ENCODE data around the gene CNOT2. TPM values are rescaled to one million over a fixed set of nuclear protein-coding genes. Genes with fewer than 3 reads are reported as not detected.

Gene CNOT2
- total RNA-seq, 4 donors from 2014 or later, result 64.1 to 107 (median 71.6) TPM

DNA sequence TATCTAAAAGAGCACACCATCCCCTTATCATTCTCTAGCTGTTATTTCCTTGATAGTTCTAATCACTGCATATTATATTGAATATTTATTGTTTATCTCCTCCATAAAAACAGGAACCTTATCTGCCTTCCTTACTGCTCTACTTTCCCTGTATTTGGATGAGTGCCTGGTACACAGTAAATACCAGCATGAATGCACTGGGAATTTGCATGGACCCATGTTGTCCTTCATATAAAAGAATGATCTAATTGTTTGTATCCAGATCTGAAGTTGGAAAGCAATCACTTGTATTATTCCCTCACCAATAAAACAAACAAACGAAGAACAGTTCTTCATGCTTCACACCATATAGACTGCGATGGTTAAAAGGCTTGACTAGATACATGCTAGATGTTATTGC, 15.3 kb upstream of the CNOT2 start:
- TF ChIP-seq, protein P1, sequence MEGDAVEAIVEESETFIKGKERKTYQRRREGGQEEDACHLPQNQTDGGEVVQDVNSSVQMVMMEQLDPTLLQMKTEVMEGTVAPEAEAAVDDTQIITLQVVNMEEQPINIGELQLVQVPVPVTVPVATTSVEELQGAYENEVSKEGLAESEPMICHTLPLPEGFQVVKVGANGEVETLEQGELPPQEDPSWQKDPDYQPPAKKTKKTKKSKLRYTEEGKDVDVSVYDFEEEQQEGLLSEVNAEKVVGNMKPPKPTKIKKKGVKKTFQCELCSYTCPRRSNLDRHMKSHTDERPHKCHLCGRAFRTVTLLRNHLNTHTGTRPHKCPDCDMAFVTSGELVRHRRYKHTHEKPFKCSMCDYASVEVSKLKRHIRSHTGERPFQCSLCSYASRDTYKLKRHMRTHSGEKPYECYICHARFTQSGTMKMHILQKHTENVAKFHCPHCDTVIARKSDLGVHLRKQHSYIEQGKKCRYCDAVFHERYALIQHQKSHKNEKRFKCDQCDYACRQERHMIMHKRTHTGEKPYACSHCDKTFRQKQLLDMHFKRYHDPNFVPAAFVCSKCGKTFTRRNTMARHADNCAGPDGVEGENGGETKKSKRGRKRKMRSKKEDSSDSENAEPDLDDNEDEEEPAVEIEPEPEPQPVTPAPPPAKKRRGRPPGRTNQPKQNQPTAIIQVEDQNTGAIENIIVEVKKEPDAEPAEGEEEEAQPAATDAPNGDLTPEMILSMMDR (IDR thresholded peaks at IDR 0.05 in 4 of 5, conservative IDR thresholded peaks at IDR 0.05 in 1 of 5), result no peak
- TF ChIP-seq POLR2A (IDR thresholded peaks at IDR 0.05), result no peak
- Histone ChIP-seq H3K4me3 (no peak overlapping the region), H3K27ac (no peak overlapping the region), H3K36me3 (no peaks in the 10 kb centered on the region), H3K4me1 (no peaks in the 10 kb centered on the region), H3K9me3 (no peaks in the 10 kb centered on the region), H3K27me3 (no peaks in the 10 kb centered on the region)
- no peak for DNase-seq
- intact Hi-C loops (cut with DNase I; ENCODE audit: low total_unique reads), result no loop called here
- in situ Hi-C loops (cut with MboI; ENCODE audit: low sequenced_read_pairs in 4 of 4), result no loop called here
- ATAC-seq, result no peak

DNA sequence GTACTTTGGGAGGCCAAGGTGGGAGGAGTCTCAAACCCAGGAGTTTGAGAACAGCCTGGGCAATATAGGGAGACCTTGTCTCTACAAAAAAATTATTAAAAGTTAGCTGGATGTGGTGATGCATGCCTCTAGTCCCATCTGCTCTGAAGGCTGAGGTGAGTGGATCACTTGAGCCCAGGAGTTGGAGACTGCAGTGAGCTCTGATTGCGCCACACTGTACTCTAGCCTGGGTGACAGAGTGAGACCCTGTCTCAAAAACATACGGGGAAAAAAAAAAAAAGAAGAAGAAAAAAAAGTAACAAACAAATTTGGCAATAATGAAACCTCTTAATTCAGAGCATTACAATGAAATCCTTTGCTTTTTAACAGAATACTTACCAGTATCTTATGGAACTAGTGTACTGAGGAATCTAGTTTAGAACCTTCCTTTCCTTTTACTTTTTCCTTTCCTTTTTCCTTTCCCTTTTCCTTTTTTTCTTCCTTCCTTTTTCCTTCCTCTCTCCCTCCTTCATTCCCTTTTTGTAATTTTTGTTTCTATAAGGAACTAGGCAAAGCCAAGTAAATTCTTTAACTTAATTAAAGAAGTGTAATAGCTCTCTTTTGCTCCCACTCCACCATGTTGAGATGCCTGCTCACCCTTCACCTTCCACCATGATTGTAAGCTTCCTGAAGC, 12.2 kb upstream of the CNOT2 start:
- Histone ChIP-seq H3K27ac (no peak overlapping the region), H3K9me3 (no peaks in the 10 kb centered on the region), H3K27me3 (no peaks in the 10 kb centered on the region), H3K4me1 (no peaks in the 10 kb centered on the region), H3K4me3 (no peak overlapping the region), H3K36me3 (no peaks in the 10 kb centered on the region)
- in situ Hi-C loops (cut with MboI; ENCODE audit: low sequenced_read_pairs in 4 of 4) (no loop called here), intact Hi-C loops (cut with DNase I; ENCODE audit: low total_unique reads) (no loop called here)
- no peak for DNase-seq
- ATAC-seq, result no peak
- no peak for TF ChIP-seq POLR2A (IDR thresholded peaks at IDR 0.05)
- TF ChIP-seq, protein P1 (IDR thresholded peaks at IDR 0.05 in 4 of 5, conservative IDR thresholded peaks at IDR 0.05 in 1 of 5), result no peak

DNA sequence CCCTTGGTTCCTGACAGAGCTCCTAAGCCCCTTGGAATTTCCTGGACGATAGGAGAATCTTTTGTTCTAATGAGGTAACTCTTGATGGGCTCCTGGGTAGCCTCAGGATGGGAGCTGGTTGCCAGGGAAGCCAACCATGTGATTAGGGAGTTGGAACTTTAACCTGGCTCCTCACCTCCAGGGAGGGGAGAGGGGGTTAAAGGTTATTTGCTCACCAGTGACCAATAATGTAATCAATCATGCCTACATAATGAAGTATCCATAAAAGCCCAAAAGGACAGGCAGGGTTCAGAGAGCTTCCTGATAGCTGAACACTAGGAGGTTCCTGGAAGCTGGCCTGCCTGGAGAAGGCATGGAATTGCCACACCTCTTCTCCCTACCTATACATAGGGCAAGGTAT, 6.2 kb upstream of the CNOT2 start:
- in situ Hi-C loops (cut with MboI; ENCODE audit: low sequenced_read_pairs in 4 of 4), result no loop called here

DNA sequence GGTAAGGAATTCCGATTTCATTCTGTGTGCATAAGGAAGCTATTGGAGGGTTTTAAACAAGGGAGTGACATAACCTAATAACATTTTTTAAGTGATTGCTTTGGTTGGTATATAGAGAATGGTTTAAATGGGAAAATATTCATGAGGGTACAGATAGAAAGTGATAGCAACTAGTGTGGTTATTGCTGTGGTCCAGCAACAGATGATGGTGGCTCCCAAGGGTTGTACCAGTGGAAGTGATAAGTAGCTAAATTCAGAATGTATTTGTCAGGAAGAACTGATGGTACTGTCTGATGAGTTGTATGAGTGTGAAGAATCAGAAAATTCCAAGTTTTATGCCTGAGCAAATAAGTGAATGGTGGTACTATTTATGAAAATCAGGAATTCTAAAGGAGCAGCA, 2.6 kb upstream of the CNOT2 start:
- Histone ChIP-seq H3K27me3 (no peaks in the 10 kb centered on the region), H3K9me3 (no peaks in the 10 kb centered on the region), H3K36me3 (peaks cover 0 to 29% of the 10 kb centered on the region in 2 donors), H3K4me3 (no peak overlapping the region), H3K27ac (no peak overlapping the region), H3K4me1 (peaks cover 22 to 23% of the 10 kb centered on the region in 2 donors)
- intact Hi-C loops (cut with DNase I; ENCODE audit: low total_unique reads) (loop anchor here (5.0 to 10.0 kb wide), 4 partner anchors 74 to 1604 kb away; partner anchors contain the start of genes KCNMB4 and RAB3IP), in situ Hi-C loops (cut with MboI; ENCODE audit: low sequenced_read_pairs in 4 of 4) (no loop called here)
- DNase-seq (no peak), ATAC-seq (no peak)
- TF ChIP-seq, protein P1 (IDR thresholded peaks at IDR 0.05 in 4 of 5, conservative IDR thresholded peaks at IDR 0.05 in 1 of 5), result no peak
- TF ChIP-seq POLR2A (IDR thresholded peaks at IDR 0.05), result no peak

More for the DNA sequence above, 6.2 kb upstream of the CNOT2 start:
- no peaks in the 10 kb centered on the region for H3K27me3 ChIP-seq
- intact Hi-C loops (cut with DNase I; ENCODE audit: low total_unique reads), result no loop called here
- H3K36me3 ChIP-seq, result peaks cover 0 to 29% of the 10 kb centered on the region in 2 donors
- no peaks in the 10 kb centered on the region for H3K9me3 ChIP-seq
- ATAC-seq (no peak), DNase-seq (no peak)
- peaks cover 4 to 6% of the 10 kb centered on the region in 2 donors for H3K4me1 ChIP-seq
- TF ChIP-seq POLR2A (IDR thresholded peaks at IDR 0.05), result no peak
- TF ChIP-seq, protein P1 (IDR thresholded peaks at IDR 0.05 in 4 of 5, conservative IDR thresholded peaks at IDR 0.05 in 1 of 5), result no peak
- no peak overlapping the region for H3K4me3 ChIP-seq
- no peak overlapping the region for H3K27ac ChIP-seq

Data from gastrocnemius medialis (tissue), 4 donors.